Endothelial cell of umbilical vein (primary cell): Measurements from ENCODE around the gene GLRA2. TPM values are rescaled to one million over a fixed set of nuclear protein-coding genes. Genes with fewer than 3 reads are reported as not detected.

ENCODE experiments used
- BruUV-seq: library from RNA; stranded (reverse); fragments of 400-500 nt; replicated peaks from 2 replicates; lab custom pipeline; 2021; lab: Mats Ljungman, UMichigan
- CTCF ChIA-PET: fragments of 300-600, 350-600 bp; sonication (Branson Sonifier 250); formaldehyde crosslinking; loops from one replicate; lab custom pipeline; 2021; ENCODE audit warnings: antibody characterized with exemption, inconsistent platforms; lab: Charles Lee
- POLR2A ChIA-PET: fragments of 300-600, 350-600 bp; sonication (Branson Sonifier 250); formaldehyde crosslinking; loops from one replicate; lab custom pipeline; 2021; ENCODE audit warnings: antibody characterized with exemption, inconsistent platforms; lab: Charles Lee
- DNase-seq: peaks from one replicate; pipeline ENCODE4 v3.0.0-alpha.2; 2011; ENCODE audit warnings: low read depth, low spot score
- FAIRE-seq: peaks from 2 replicates; lab custom pipeline; 2011; peaks lifted over from hg19 to GRCh38; lab: Jason Lieb, UNC
- H2AFZ ChIP-seq: 2 replicates; pipeline ENCODE4 v1.6.0; 2012; ENCODE audit warnings: low read depth, low read length, control low read depth, inconsistent platforms
- H3K27ac ChIP-seq: 2 replicates; pipeline ENCODE4 v1.5.1; 2011; ENCODE audit warnings: low read depth, mild to moderate bottlenecking, control low read depth, low read length, moderate library complexity; ENCODE audit not compliant: insufficient read depth
- H3K27me3 ChIP-seq, 2 experiments: 2 replicates each; pipeline versions ENCODE4 v1.6.0 to v1.6.1; 2011; ENCODE audit warnings: low read length in 2 of 2, mixed read lengths in 1 of 2; ENCODE audit not compliant: control insufficient read depth in 2 of 2, insufficient read depth in 2 of 2
- H3K36me3 ChIP-seq, 2 experiments: 2 replicates in 1 of 2; 3 replicates in 1 of 2; pipeline ENCODE4 v1.5.1; 2011; ENCODE audit warnings: low read length in 2 of 2, mild to moderate bottlenecking in 1 of 2, moderate library complexity in 1 of 2; ENCODE audit not compliant: control insufficient read depth in 2 of 2, insufficient read depth in 2 of 2; ENCODE audit errors: extremely low read depth in 1 of 2
- H3K4me1 ChIP-seq: 3 replicates; pipeline ENCODE4 v1.5.1; 2011; ENCODE audit warnings: mild to moderate bottlenecking, low read length; ENCODE audit not compliant: control insufficient read depth, insufficient read depth; ENCODE audit errors: extremely low read depth
- H3K4me2 ChIP-seq: 2 replicates; pipeline ENCODE4 v1.6.1; 2011; ENCODE audit warnings: low read length, control low read depth, mixed read lengths; ENCODE audit not compliant: insufficient read depth
- H3K4me3 ChIP-seq, 3 experiments: fragments of 200-600 bp in 1 of 3; sonication (generic), shearing (Covaris generic) in 1 of 3; replicated peaks in 1 of 3; 2 replicates each; pipeline ENCODE4 v1.5.1; 2011 to 2016; ENCODE audit warnings: control low read depth in 3 of 3, low read length in 3 of 3, mild to moderate bottlenecking in 2 of 3, inconsistent platforms in 1 of 3, low read depth in 1 of 3, moderate library complexity in 1 of 3; ENCODE audit not compliant: insufficient read depth in 1 of 3
- H3K79me2 ChIP-seq: 2 replicates; pipeline ENCODE4 v1.6.0; 2012; ENCODE audit warnings: low read length, inconsistent platforms; ENCODE audit not compliant: control insufficient read depth, insufficient read depth
- H3K9ac ChIP-seq: replicated peaks from 2 replicates; pipeline ENCODE3; 2011; ENCODE audit warnings: low read length, control low read depth; ENCODE audit not compliant: insufficient read depth; ENCODE audit errors: extremely low read depth
- H3K9me1 ChIP-seq: replicated peaks from 3 replicates; pipeline ENCODE4 v1.6.0; 2011; ENCODE audit warnings: mild to moderate bottlenecking, low read length; ENCODE audit not compliant: control insufficient read depth, insufficient read depth; ENCODE audit errors: extremely low read depth
- H3K9me3 ChIP-seq: replicated peaks from 2 replicates; pipeline ENCODE4 v1.5.1; 2012; ENCODE audit warnings: low read length, inconsistent platforms; ENCODE audit not compliant: control insufficient read depth, insufficient read depth
- H4K20me1 ChIP-seq: replicated peaks from 2 replicates; pipeline ENCODE3; 2011; ENCODE audit warnings: mild to moderate bottlenecking, low read length; ENCODE audit not compliant: control insufficient read depth, insufficient read depth; ENCODE audit errors: extremely low read depth
- EZH2 ChIP-seq: IDR thresholded peaks from 2 replicates; pipeline ENCODE4 v1.6.1; 2012; ENCODE audit warnings: borderline replicate concordance, low read depth, mild to moderate bottlenecking, moderate library complexity, low read length, inconsistent platforms; ENCODE audit not compliant: severe bottlenecking
- POLR2A ChIP-seq: IDR thresholded peaks from 2 replicates; pipeline ENCODE4 v1.6.1; 2012; ENCODE audit warnings: low read depth, mild to moderate bottlenecking, control low read depth, low read length
- dilution Hi-C: fragments of 300-500 bp; cut with MboI; formaldehyde crosslinking; loops from one replicate; pipeline ENCODE4 v1.15.0; 2019; ENCODE audit warnings: low sequenced_read_pairs; ENCODE audit not compliant: extremely low pct_ligation_motif_present
- intact Hi-C: fragments of 100-400 bp; cut with micrococcal nuclease; formaldehyde crosslinking; loops from one replicate; pipeline ENCODE4 v1.10.0; 2022
- polyA plus RNA-seq, 4 experiments: library from polyadenylated mRNA; depleted of rRNA in 3 of 4; stranded (reverse) in 3 of 4; unstranded in 1 of 4; fragments of >200 nt; gene quantifications; 2 replicates each; pipeline versions ENCODE4 v1.2.1 to v1.2.3, GENCODE V29; 2011 to 2012; ENCODE audit warnings: missing spikeins in 1 of 4
- total RNA-seq: library from RNA; stranded (reverse); gene quantifications from 2 replicates; pipeline ENCODE4 v1.2.3, GENCODE V29; 2021
- TF ChIP-seq, protein P1 (sequence below), 2 donors: IDR thresholded peaks; 1 replicate in 1 of 2; 2 replicates in 1 of 2; pipeline ENCODE4 v1.5.1; 2011; ENCODE audit warnings: low read length in 2 of 2, mild to moderate bottlenecking in 2 of 2, moderate library complexity in 2 of 2, control low read depth in 1 of 2, inconsistent platforms in 1 of 2, low read depth in 1 of 2; ENCODE audit not compliant: insufficient read depth in 1 of 2; ENCODE audit errors: extremely low read depth in 1 of 2
- TF ChIP-seq, protein P2 (sequence below): IDR thresholded peaks from 2 replicates; pipeline ENCODE4 v1.6.1; 2011; ENCODE audit not compliant: insufficient read depth, insufficient read length

The GLRA2 gene
- total and polyA plus RNA-seq, 2 donors (not counting 3 experiments of a cell fraction or from before 2014, with no cell fraction given), result not detected

DNA sequence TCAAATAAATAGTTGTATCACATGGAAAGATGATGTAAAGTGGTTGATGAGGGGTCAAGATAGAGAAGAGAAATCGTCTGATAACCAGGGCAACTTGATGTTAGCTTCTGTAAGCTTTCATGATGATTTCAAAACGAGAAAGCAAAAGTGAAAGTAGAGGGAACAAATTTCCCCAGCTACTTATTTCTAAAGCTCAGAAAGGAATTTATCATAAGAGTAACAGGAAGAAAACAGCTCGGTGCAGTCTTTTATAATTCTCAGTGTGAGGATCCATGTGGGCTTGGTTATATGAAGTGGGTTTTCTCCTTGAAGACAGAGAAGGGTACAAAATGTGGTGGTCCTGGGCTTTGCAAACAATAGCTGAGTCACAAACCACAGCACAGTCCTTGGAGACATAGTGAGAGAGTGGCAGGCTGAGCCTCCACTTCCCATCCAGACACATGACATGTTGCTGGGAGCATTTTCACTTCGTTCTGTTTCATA is 32.1 kb upstream of the GLRA2 start:
- intact Hi-C loops (no loop called here), dilution Hi-C loops (no loop called here)
- Histone ChIP-seq H4K20me1 (no peaks in the 10 kb centered on the region), H3K79me2 (no peaks in the 10 kb centered on the region), H3K27ac (no peak overlapping the region), H3K27me3 (no peaks in the 10 kb centered on the region), H3K36me3 (no peaks in the 10 kb centered on the region), H3K9me3 (no peaks in the 10 kb centered on the region), H3K9ac (no peak overlapping the region), H3K9me1 (no peaks in the 10 kb centered on the region), H3K4me3 (no peak overlapping the region), H3K4me1 (no peaks in the 10 kb centered on the region), H2AFZ (no peak overlapping the region), H3K4me2 (no peak overlapping the region)
- no TSS peak for BruUV-seq
- FAIRE-seq, result no peak
- CTCF ChIA-PET, result no interaction called here
- no peak for DNase-seq
- TF ChIP-seq, protein P1, sequence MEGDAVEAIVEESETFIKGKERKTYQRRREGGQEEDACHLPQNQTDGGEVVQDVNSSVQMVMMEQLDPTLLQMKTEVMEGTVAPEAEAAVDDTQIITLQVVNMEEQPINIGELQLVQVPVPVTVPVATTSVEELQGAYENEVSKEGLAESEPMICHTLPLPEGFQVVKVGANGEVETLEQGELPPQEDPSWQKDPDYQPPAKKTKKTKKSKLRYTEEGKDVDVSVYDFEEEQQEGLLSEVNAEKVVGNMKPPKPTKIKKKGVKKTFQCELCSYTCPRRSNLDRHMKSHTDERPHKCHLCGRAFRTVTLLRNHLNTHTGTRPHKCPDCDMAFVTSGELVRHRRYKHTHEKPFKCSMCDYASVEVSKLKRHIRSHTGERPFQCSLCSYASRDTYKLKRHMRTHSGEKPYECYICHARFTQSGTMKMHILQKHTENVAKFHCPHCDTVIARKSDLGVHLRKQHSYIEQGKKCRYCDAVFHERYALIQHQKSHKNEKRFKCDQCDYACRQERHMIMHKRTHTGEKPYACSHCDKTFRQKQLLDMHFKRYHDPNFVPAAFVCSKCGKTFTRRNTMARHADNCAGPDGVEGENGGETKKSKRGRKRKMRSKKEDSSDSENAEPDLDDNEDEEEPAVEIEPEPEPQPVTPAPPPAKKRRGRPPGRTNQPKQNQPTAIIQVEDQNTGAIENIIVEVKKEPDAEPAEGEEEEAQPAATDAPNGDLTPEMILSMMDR (IDR thresholded peaks at IDR 0.05; ENCODE audit: extremely low read depth in 1 of 2, insufficient read depth in 1 of 2, low read depth in 1 of 2, low read length in 2 of 2), result no peak
- TF ChIP-seq POLR2A, result no peak
- TF ChIP-seq, protein P2, sequence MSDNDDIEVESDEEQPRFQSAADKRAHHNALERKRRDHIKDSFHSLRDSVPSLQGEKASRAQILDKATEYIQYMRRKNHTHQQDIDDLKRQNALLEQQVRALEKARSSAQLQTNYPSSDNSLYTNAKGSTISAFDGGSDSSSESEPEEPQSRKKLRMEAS, result no peak
- POLR2A ChIA-PET, result no interaction called here

DNA sequence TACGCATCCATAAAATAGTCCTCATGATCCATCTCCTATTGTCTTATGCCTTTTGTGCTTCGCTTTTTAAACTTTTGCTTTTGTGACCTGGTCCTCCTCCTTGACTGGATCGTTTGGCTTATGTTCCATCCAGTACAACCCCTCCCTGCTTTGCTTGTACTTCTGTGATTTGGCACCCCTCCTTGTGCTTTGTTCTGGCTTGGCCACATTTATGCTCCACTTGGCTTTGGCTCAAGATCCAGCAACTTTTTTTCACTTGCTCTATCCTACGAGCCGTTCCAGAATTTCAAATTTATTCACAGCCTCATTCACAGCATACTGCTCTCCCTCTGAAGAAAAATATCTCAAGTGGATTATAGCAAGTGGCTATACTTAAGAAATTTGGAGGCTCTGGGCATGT is 28.0 kb upstream of the GLRA2 start:
- ChIA-PET POLR2A (no interaction called here), CTCF (no interaction called here)
- Histone ChIP-seq H3K27me3 (no peaks in the 10 kb centered on the region), H3K36me3 (no peaks in the 10 kb centered on the region), H4K20me1 (no peaks in the 10 kb centered on the region), H3K27ac (no peak overlapping the region), H3K4me2 (no peak overlapping the region), H2AFZ (no peak overlapping the region), H3K79me2 (no peaks in the 10 kb centered on the region), H3K4me1 (no peaks in the 10 kb centered on the region), H3K4me3 (no peak overlapping the region), H3K9ac (no peak overlapping the region), H3K9me1 (no peaks in the 10 kb centered on the region), H3K9me3 (no peaks in the 10 kb centered on the region)
- intact Hi-C loops (no loop called here), dilution Hi-C loops (no loop called here)
- BruUV-seq, result no TSS peak
- no peak for TF ChIP-seq EZH2
- FAIRE-seq (no peak), DNase-seq (no peak)
